GM12878 (cell line): ENCODE results near the gene GNB2. TPM values are rescaled to one million over a fixed set of nuclear protein-coding genes. Genes with fewer than 3 reads are reported as not detected.

Experiments
- ATAC-seq: fragments of 200-7000 bp; cut with Tn5 transposase; 3 replicates; pipeline ENCODE4 v1.9.1; 2020; ENCODE audit warnings: mild to moderate bottlenecking, moderate library complexity
- BruUV-seq: library from RNA; stranded (reverse); fragments of 400-500 nt; replicated peaks from 2 replicates; lab custom pipeline; 2021; lab: Mats Ljungman, UMichigan
- CTCF ChIA-PET: fragments of 300-600 bp; sonication (Branson Sonifier 250); formaldehyde crosslinking; extraction: SDS; loops from one replicate; lab custom pipeline; 2021; ENCODE audit warnings: inconsistent platforms; lab: Yijun Ruan, JAX
- POLR2A ChIA-PET: fragments of 350-600 bp; formaldehyde crosslinking; extraction: SDS; loops from one replicate; lab custom pipeline; 2021; ENCODE audit warnings: inconsistent platforms; lab: Charles Lee
- RAD21 ChIA-PET: fragments of 300-600 bp; sonication (Branson Sonifier 250); formaldehyde crosslinking; loops from one replicate; lab custom pipeline; 2023; ENCODE audit warnings: antibody characterized with exemption; ENCODE audit not compliant: unreplicated experiment; lab: Charles Lee
- SMC1A ChIA-PET: fragments of 300-600 bp; sonication (Branson Sonifier 250); formaldehyde crosslinking; loops from one replicate; lab custom pipeline; 2023; ENCODE audit not compliant: unreplicated experiment, uncharacterized antibody; lab: Charles Lee
- DNase-seq: peaks from one replicate; pipeline ENCODE4 v3.0.0-alpha.2; 2011; ENCODE audit warnings: low read depth, low spot score
- FAIRE-seq: peaks from 3 replicates; lab custom pipeline; 2011; peaks lifted over from hg19 to GRCh38; lab: Jason Lieb, UNC
- H2AFZ ChIP-seq: 2 replicates; pipeline ENCODE4 v1.6.0; 2011; ENCODE audit warnings: low read depth, low read length, control low read depth; ENCODE audit not compliant: control insufficient read depth
- H3K27ac ChIP-seq: 2 replicates; pipeline ENCODE4 v1.5.1; 2011; ENCODE audit warnings: control low read depth; ENCODE audit not compliant: control insufficient read depth, insufficient read depth
- H3K27me3 ChIP-seq, 2 experiments: replicated peaks in 1 of 2; 2 replicates each; pipeline versions ENCODE4 v1.6.0 to v1.6.1; 2011; ENCODE audit warnings: low read length in 1 of 2; ENCODE audit not compliant: control insufficient read depth in 2 of 2, insufficient read depth in 2 of 2
- H3K36me3 ChIP-seq, 2 experiments: 2 replicates each; pipeline ENCODE4 v1.5.1; 2011; ENCODE audit warnings: low read length in 1 of 2; ENCODE audit not compliant: control insufficient read depth in 2 of 2, insufficient read depth in 2 of 2
- H3K4me1 ChIP-seq: 2 replicates; pipeline ENCODE4 v1.6.1; 2011; ENCODE audit warnings: mild to moderate bottlenecking, low read length, moderate library complexity, mixed read lengths; ENCODE audit not compliant: control insufficient read depth, insufficient read depth
- H3K4me2 ChIP-seq: 2 replicates; pipeline ENCODE4 v1.6.0; 2011; ENCODE audit warnings: control low read depth; ENCODE audit not compliant: control insufficient read depth, insufficient read depth
- H3K4me3 ChIP-seq: fragments of 200-600 bp; sonication (generic); 2 replicates; pipeline ENCODE4 v1.5.1; 2016
- H3K79me2 ChIP-seq: 2 replicates; pipeline ENCODE4 v1.6.0; 2011; ENCODE audit warnings: low read length; ENCODE audit not compliant: control insufficient read depth, insufficient read depth
- H3K9ac ChIP-seq: 2 replicates; pipeline ENCODE4 v1.8.0; 2011; ENCODE audit warnings: low read length, control low read depth, mixed read lengths; ENCODE audit not compliant: control insufficient read depth, insufficient read depth
- H3K9me3 ChIP-seq: replicated peaks from 3 replicates; pipeline ENCODE4 v1.5.1; 2011; ENCODE audit warnings: mild to moderate bottlenecking, low read length; ENCODE audit not compliant: control insufficient read depth, insufficient read depth
- H4K20me1 ChIP-seq: 2 replicates; pipeline ENCODE4 v1.6.0; 2011; ENCODE audit not compliant: control insufficient read depth, insufficient read depth
- ATF2 ChIP-seq: IDR thresholded peaks from 2 replicates; pipeline ENCODE4 v1.6.1; 2012; ENCODE audit warnings: low read length, inconsistent platforms
- EZH2 ChIP-seq: IDR thresholded peaks from 2 replicates; pipeline ENCODE4 v1.6.1; 2012; ENCODE audit warnings: low read depth, mild to moderate bottlenecking, control low read depth, inconsistent platforms, low read length, borderline replicate concordance; ENCODE audit not compliant: control insufficient read depth
- JUNB ChIP-seq: IDR thresholded peaks from 2 replicates; pipeline ENCODE4 v1.6.1; 2016; ENCODE audit warnings: antibody characterized with exemption, mild to moderate bottlenecking
- MEF2A ChIP-seq: IDR thresholded peaks from 2 replicates; pipeline ENCODE4 v1.6.1; 2011; ENCODE audit warnings: low read depth, mild to moderate bottlenecking, low read length, moderate library complexity; ENCODE audit not compliant: insufficient read depth
- PML ChIP-seq: IDR thresholded peaks from 2 replicates; pipeline ENCODE4 v1.6.1; 2012; ENCODE audit warnings: low read length, inconsistent platforms
- RAD51 ChIP-seq: fragments of 450-650 bp; IDR thresholded peaks from 2 replicates; pipeline ENCODE4 v1.6.1; 2016; ENCODE audit warnings: moderate library complexity, mild to moderate bottlenecking, inconsistent platforms
- SKIL ChIP-seq: fragments of 450-650 bp; IDR thresholded peaks from 2 replicates; pipeline ENCODE4 v1.6.1; 2017; ENCODE audit warnings: mild to moderate bottlenecking, low read depth, inconsistent platforms; ENCODE audit not compliant: poor library complexity, severe bottlenecking
- ZNF217 ChIP-seq: fragments of 450-650 bp; IDR thresholded peaks from 2 replicates; pipeline ENCODE4 v1.6.1; 2017; ENCODE audit warnings: antibody characterized with exemption, mild to moderate bottlenecking
- ZNF687 ChIP-seq: fragments of 450-650 bp; IDR thresholded peaks from 2 replicates; pipeline ENCODE4 v1.6.1; 2017; ENCODE audit warnings: mild to moderate bottlenecking, moderate library complexity
- WGBS: methylation state at CpG from one replicate; pipeline ENCODE4 v1.1.6; 2016; ENCODE audit warnings: low lambda C conversion rate; ENCODE audit not compliant: insufficient replicate concordance, insufficient coverage; ENCODE audit errors: missing lambda C conversion rate; 5-methylcytosine and 5-hydroxymethylcytosine counted together
- in situ Hi-C: fragments of 300-500 bp; cut with MboI; formaldehyde crosslinking; loops from 9 replicates; pipeline ENCODE4 v1.14.3; 2018; ENCODE audit warnings: mixed read lengths
- intact Hi-C: fragments of 100-400 bp; cut with micrococcal nuclease; formaldehyde crosslinking; loops from one replicate; pipeline ENCODE4 v1.14.2; 2022; ENCODE audit not compliant: unreplicated experiment
- polyA plus RNA-seq, 11 experiments: library from polyadenylated mRNA; depleted of rRNA in 4 of 11; unstranded in 6 of 11; stranded (reverse) in 5 of 11; fragments of >200 nt; fragmentation: Nextera tagmentation in 4 of 11; fragmentation: Illumina TruSeq in 1 of 11; extraction: Ambion mirVana in 4 of 11; extraction: Trizol in 1 of 11; gene quantifications; 1 replicate in 1 of 11; 2 replicates in 10 of 11; pipeline versions ENCODE4 v1.2.1 to v1.2.3, GENCODE V29; 2011 to 2016; ENCODE audit warnings: inconsistent platforms in 2 of 11, missing spikeins in 2 of 11, low read depth in 1 of 11
- total RNA-seq, 4 experiments: library from RNA; depleted of rRNA in 3 of 4; stranded (reverse); fragments of >200 nt in 3 of 4; fragmentation: Illumina TruSeq in 1 of 4; extraction: Trizol in 1 of 4; gene quantifications; 2 replicates each; pipeline versions ENCODE4 v1.2.1 to v1.2.3, GENCODE V29; 2013 to 2021

The GNB2 gene
- total and polyA plus RNA-seq, 10 of the 15 experiments (the other 5 are each of a cell fraction or from before 2014, with no cell fraction given), result 0.35 to 175 (median 59.7) TPM

GRCh38 chr7:100722480-100723212, 49.1 kb downstream of the GNB2 start:
- 42% methylated on average over 17 of the region's 17 CpGs for WGBS
- CTCF ChIA-PET, result interaction anchor here (0.6 to 6.4 kb wide), 4 partner anchors 15 to 1678 kb away, joined by 3 to 56 read pairs (median 3); partner anchors contain the start of gene POP7

More at GRCh38 chr7:100722480-100723212, 49.1 kb downstream of the GNB2 start:
- TF ChIP-seq ZNF217 (no peak), RAD51 (no peak), PML (no peak), MEF2A (no peak), ATF2 (no peak), SKIL (no peak), ZNF687 (no peak), EZH2 (no peak), JUNB (no peak)
- SMC1A ChIA-PET, result no interaction called here
- Histone ChIP-seq H3K27ac (no peak overlapping the region), H3K9ac (no peak overlapping the region), H3K36me3 (no peaks in the 10 kb centered on the region), H3K27me3 (peaks cover 4 to 11% of the 10 kb centered on the region in 2 experiments), H3K4me2 (no peak overlapping the region), H2AFZ (no peak overlapping the region), H4K20me1 (no peaks in the 10 kb centered on the region), H3K79me2 (no peaks in the 10 kb centered on the region), H3K4me3 (no peak overlapping the region), H3K9me3 (no peaks in the 10 kb centered on the region), H3K4me1 (no peaks in the 10 kb centered on the region)
- BruUV-seq, result no TSS peak
- no peak for ATAC-seq
- DNase-seq, result no peak
- RAD21 ChIA-PET, result interaction anchor here (1.0 kb wide), 1 partner anchor 17 kb away, joined by 4 read pairs; the partner anchor contains the start of gene POP7
- in situ Hi-C loops, result no loop called here
- intact Hi-C loops, result no loop called here
- FAIRE-seq, result no peak
- POLR2A ChIA-PET, result interaction anchor here (0.8 kb wide), 1 partner anchor 10 kb away, joined by 4 read pairs; no protein-coding TSS in a partner anchor
